ENCODE results near the gene UPF1.
A peak's percentile ranks its signal among the peaks of the same experiment; 100 is the strongest.

UPF1 gene

DNA sequence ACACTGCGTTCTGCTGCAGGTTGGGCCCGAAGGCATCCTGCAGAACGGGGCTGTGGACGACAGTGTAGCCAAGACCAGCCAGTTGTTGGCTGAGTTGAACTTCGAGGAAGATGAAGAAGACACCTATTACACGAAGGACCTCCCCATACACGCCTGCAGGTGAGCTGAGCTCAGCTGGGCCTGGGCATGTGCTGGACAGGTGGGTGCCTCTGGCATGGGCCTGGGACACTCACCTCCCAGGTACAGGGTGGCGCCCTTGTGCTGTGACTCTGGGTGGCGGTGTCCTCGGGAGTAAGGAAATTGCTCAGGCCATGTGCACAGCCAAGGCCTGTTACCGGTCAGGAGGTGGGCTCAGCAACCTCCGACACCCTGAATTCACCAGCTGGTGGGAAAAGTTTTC, 14.2 kb downstream of the UPF1 start:
- TF ChIP-seq, protein P1, sequence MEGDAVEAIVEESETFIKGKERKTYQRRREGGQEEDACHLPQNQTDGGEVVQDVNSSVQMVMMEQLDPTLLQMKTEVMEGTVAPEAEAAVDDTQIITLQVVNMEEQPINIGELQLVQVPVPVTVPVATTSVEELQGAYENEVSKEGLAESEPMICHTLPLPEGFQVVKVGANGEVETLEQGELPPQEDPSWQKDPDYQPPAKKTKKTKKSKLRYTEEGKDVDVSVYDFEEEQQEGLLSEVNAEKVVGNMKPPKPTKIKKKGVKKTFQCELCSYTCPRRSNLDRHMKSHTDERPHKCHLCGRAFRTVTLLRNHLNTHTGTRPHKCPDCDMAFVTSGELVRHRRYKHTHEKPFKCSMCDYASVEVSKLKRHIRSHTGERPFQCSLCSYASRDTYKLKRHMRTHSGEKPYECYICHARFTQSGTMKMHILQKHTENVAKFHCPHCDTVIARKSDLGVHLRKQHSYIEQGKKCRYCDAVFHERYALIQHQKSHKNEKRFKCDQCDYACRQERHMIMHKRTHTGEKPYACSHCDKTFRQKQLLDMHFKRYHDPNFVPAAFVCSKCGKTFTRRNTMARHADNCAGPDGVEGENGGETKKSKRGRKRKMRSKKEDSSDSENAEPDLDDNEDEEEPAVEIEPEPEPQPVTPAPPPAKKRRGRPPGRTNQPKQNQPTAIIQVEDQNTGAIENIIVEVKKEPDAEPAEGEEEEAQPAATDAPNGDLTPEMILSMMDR (IDR thresholded peaks at IDR 0.05; ENCODE audit: borderline replicate concordance, control extremely low read depth, extremely low read depth, insufficient read depth, missing control alignments): no peak
- DNase-seq (ENCODE audit: low spot score): no peak
- in situ Hi-C loops (cut with MboI; ENCODE audit: low sequenced_read_pairs, unreplicated experiment): no loop called here

DNA sequence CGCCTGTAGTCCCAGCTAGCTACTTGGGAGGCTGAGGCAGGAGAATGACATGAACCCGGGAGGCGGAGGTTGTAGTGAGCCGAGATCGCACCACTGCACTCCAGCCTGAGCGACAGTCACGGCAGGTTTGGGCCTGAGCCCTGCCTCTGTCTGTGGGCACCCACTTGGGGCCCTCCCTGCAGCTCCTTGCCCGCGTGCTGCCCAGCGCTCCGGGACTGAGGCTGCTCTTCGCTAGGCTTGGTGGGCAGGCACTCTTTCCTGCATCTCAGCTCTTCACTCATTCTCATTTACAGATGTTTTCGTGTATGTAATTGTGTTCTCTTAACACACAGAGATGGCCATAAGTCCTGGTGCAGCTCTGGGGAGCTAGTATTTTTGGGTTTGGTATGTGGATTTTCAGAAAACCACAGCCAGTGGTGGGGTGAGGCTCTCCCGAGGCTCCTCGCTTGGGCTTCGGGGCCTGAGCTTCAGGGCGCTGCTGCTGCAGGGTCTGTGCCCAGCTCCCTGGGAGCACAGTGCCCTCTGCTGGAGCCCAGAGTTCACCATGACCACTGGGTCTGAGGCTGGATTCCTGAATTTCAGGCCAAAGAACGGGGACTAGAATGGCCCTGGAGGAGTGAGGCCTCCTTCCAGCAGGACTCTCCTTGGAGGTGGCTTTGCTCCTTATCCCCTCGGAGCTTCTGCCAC, 15.2 kb downstream of the UPF1 start:
- DNase-seq (ENCODE audit: low spot score): peak; percentile 81
- TF ChIP-seq, protein P1 (IDR thresholded peaks at IDR 0.05; ENCODE audit: borderline replicate concordance, control extremely low read depth, extremely low read depth, insufficient read depth, missing control alignments): peak; percentile 87
- in situ Hi-C loops (cut with MboI; ENCODE audit: low sequenced_read_pairs, unreplicated experiment): no loop called here

DNA sequence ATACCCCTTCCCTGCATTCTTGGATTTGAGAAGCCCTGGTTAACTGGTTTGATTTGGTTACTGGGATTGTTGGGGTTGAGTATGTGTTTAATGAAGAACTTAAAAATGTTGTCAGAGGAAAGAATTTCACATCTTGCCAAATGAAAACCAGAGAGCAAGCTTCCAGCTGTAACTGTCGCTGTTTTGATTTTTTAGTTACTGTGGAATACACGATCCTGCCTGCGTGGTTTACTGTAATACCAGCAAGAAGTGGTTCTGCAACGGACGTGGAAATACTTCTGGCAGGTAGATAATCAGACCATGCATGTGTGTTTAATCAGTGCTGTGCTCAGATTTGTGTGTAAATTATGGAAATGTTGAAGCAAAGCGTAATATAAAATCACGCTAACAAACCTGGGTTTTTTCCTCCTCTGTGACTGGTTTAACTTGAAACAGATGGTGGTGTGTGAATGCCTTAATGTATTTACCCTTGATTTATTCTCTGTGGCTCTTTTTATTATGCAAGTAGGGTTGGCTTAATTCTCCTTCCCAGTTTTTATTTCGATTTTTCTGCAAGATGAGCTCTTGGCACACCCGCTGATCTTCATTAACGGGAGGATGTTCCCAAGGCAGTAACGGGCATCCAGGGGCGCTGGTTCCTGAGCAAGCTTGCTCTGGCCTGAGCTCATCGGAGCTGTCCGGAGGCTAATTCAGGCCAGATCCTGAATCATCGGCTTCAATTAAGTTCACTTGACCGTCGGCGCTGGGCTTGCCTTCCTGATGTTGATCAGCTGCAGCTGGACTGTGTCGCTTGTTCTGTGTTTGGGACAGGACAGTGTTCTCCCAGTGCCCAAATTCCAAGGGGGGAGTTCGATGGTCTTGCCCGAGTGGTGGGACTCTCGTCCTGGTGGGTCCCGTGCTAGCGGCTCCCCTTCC, 16.0 kb downstream of the UPF1 start:
- DNase-seq (ENCODE audit: low spot score): no peak
- in situ Hi-C loops (cut with MboI; ENCODE audit: low sequenced_read_pairs, unreplicated experiment): no loop called here
- TF ChIP-seq, protein P1 (IDR thresholded peaks at IDR 0.05; ENCODE audit: borderline replicate concordance, control extremely low read depth, extremely low read depth, insufficient read depth, missing control alignments): no peak

DNA sequence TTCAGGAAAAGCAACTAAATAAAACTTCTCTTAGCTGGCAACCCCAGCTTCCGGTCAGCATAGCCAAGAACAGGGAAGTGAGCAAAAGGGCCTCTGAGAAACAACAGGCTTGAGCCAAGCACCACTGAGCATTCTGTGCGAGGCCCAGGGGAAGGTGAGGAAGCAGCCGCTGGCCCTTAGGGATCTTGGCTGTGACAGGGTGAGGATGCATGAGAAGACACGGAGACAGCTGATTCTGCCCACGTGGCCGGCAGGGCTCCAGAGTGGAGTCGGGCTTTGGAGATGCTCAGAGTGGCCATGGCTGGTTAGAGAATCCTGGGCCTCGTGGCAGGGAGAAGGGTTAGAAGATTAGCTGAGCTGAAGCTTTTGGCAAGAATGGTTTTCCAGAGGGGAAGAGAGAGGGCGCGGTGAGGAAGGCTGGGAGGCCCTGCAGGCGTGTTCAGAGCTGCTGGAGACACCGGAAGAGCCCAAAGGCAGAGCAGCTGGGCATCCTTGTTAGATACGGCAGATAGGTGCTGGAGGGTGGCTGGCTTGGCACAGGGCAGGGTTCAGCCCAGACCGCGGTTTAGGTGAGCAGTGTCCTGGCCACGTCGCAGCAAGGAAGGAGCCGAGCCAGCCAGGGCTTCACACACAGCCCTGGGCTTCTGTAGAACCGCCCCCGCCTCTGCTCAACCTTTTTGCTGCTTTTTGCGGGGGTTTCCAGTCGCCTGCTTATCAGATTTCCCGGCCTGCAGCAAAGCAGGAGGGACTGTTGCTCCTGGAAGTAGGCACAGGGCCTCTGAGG, 17.3 kb downstream of the UPF1 start:
- in situ Hi-C loops (cut with MboI; ENCODE audit: low sequenced_read_pairs, unreplicated experiment): no loop called here
- TF ChIP-seq, protein P1 (IDR thresholded peaks at IDR 0.05; ENCODE audit: borderline replicate concordance, control extremely low read depth, extremely low read depth, insufficient read depth, missing control alignments): no peak
- peak; percentile 65 for DNase-seq (ENCODE audit: low spot score)

DNA sequence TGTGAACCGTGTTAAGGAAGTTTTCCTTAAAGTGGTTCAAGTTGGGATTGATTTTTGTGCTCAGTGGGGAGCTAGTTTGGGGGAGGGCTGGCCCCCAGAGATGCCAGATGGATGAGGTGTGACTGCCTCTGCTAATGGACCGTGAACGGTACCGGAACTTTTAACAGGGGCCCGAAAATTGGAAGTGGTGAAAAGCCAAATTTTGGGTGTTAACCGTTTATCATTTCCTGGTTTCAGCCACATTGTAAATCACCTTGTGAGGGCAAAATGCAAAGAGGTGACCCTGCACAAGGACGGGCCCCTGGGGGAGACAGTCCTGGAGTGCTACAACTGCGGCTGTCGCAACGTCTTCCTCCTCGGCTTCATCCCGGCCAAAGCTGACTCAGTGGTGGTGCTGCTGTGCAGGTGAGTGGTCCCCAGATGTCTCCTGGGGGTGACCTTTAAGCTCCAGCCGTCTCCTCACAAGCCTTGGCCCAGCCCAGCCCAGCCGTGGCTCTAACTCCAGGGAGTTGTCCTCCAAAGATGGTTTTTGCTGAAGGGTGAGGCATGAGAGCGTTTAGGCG, 18.2 kb downstream of the UPF1 start:
- in situ Hi-C loops (cut with MboI; ENCODE audit: low sequenced_read_pairs, unreplicated experiment): no loop called here
- TF ChIP-seq, protein P1 (IDR thresholded peaks at IDR 0.05; ENCODE audit: borderline replicate concordance, control extremely low read depth, extremely low read depth, insufficient read depth, missing control alignments): no peak
- DNase-seq (ENCODE audit: low spot score): no peak
